Vagina (tissue), 2 donors: ENCODE measurements around the gene CARHSP1.

Source experiments
- CTCF ChIP-seq, 3 experiments: fragments of 450-650 bp in 2 of 3; fragments of 200-600 bp in 1 of 3; sonication (generic) in 1 of 3; IDR thresholded peaks; one replicate each; pipeline ENCODE4 v1.5.1; 2017 to 2019; ENCODE audit warnings: antibody characterized with exemption in 3 of 3, mild to moderate bottlenecking in 2 of 3, moderate library complexity in 2 of 3
- POLR2AphosphoS5 ChIP-seq, 2 donors: sonication (generic); formaldehyde crosslinking; IDR thresholded peaks; one replicate each; pipeline ENCODE4 v1.9.0; 2017; ENCODE audit warnings: antibody characterized with exemption in 2 of 2, mild to moderate bottlenecking in 2 of 2, low read depth in 1 of 2; ENCODE audit not compliant: insufficient read depth in 1 of 2

- TF ChIP-seq CTCF (IDR thresholded peaks at IDR 0.05) (no peak), POLR2AphosphoS5 (IDR thresholded peaks at IDR 0.05; ENCODE audit: insufficient read depth in 1 of 2, low read depth in 1 of 2) (no peak)
These were observed 23.3 kb upstream of the CARHSP1 start for GRCh38 chr16:8892101-8892575.
